ENCODE measurements around the gene TRIM46.
"Not testable (repeated sequence)": the region's sequence is repeated elsewhere in the genome, so short reads cannot be mapped to it uniquely, and the experiment has no call there.

The TRIM46 gene

DNA sequence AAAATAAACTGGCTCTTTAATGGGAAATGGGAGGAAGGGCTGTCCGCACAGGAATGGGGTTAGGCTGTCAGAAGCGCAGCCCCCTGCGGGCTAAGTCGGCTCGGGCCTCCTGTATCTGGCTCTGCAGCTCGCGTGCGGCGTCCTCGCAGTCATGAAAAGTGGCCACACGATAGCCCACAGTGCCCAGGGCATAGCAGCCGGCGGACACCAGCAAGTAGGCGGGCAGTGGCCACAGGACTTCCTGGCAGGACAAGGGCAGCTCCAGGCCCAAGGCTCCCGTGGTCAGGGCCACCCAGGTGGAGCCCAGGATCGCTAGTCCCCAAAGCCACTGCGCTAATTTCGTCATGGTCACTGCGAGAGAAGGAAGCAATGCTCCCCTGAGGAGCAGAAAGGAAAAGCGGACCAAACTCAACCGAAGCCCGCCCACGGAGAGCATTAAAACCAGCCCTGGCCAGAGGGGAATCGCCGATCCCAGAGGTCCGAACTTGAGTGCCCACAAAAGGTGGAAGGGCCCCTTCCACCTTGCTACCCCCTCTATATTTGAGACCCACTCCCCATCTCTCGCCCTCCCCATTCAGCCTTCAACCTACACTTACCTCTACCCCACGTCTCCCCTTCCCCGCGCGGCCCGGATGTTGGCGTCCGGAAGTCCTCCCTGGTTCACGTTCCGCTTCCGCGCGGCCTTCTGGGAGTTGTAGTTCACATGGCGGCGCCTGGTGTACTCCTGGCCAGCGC lies 33.6 kb upstream of the TRIM46 start, which contains the start of gene DPM3:
DPM3 (minus strand) TSS at position 637 of the 735 bp plus-strand sequence; CDS start at position 346, 291 bp downstream.
- DNase-seq: peak; percentile 86

- DNase-seq: no peak
Measured at GRCh38 chr1:155140630-155140953, 33.1 kb upstream of the TRIM46 start.

DNA sequence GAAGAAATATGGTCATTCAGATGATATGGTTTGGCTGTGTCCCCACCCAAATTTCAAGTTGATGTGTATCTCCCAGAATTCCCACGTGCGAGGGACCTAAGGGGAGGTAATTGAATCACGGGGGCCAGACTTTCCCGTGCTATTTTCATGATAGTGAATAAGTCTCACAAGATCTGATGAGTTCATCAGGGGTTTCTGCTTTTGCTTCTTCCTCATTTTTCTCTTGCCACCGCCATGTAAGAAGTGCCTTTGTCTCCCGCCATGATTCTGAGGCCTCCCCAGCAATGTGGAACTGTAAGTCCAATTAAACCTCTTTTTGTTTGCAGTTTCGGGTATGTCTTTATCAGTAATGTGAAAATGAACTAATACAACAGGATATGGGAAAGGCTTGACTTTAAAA lies 31.9 kb upstream of the TRIM46 start:
- DNase-seq: no peak

GRCh38 chr1:155145491-155145890 lies 28.2 kb upstream of the TRIM46 start:
- DNase-seq: no peak

DNA sequence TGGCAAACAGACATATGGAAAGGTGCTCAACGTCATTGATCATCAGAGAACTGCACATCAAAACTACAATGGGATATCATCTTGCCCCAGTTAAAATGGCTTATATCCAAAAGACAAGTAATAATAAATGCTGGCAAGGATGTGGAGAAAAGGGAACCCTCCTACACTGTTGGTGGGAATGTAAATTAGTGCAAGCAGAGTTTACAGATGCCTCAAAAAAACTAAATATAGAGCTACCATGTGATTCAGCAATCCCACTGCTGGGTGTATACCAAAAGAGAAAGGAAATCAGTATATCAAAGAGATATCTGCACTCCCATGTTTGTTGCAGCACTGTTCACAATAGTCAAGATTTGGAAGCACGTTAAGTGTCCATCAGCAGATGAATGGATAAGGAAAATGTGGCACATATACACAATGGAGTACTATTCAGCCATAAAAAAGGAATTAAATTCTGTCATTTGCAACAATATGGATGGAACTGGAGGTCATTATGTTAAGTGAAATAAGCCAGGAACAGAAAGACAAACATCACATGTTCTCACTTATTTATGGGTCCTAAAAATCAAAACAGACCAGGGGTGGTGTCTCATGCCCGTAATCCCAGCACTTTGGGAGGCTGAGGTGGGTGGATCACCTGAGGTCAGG lies 17.5 kb upstream of the TRIM46 start:
- not testable (repeated sequence) for DNase-seq

GRCh38 chr1:155158991-155159390 lies 14.7 kb upstream of the TRIM46 start:
- DNase-seq: no peak

- DNase-seq: no peak
Measured at GRCh38 chr1:155160128-155160527, 13.5 kb upstream of the TRIM46 start.

DNA sequence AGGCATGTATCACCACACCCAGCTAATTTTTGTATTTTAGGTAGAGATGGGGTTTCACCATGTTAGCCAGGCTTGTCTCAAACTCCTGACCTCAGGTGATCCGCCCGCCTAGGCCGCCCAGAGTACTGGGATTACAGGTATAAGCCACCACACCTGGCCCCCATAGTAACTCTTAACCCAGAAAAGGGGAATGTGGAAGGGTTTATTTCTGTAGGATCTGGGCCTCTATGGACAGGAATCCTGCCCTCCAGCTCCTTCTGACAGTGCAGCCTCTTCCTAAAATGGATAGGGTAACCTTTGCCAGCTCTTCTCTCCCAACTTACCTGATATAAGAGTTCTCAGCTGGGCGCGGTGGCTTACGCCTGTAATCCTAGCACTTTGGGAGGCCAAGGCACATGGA lies 11.0 kb upstream of the TRIM46 start:
- not testable (repeated sequence) for DNase-seq

- DNase-seq: not testable (repeated sequence)
Measured at GRCh38 chr1:155163785-155164184, 9.9 kb upstream of the TRIM46 start.

DNA sequence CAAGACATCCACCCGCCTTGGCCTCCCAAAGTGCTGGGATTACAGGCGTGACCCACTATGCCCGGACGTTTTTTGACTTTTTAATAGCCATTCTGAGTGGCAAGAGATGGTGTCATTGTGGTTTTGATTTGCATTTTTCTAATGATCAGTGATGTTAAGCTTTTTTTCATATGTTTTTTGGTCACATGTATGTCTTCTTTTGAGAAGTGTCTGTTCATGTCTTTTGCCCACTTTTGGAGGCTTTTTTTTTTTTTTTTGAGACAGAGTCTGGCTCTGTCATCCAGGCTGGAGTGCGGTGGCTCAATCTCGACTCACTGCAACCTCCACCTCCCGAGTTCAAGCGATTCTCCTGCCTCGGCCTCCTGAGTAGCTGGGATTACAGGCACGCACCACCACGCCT lies 9.0 kb upstream of the TRIM46 start:
- DNase-seq: not testable (repeated sequence)

GRCh38 chr1:155166051-155166470 lies 7.6 kb upstream of the TRIM46 start:
- DNase-seq: no peak

GRCh38 chr1:155166471-155167165 lies 7.0 kb upstream of the TRIM46 start:
- DNase-seq: no peak

DNA sequence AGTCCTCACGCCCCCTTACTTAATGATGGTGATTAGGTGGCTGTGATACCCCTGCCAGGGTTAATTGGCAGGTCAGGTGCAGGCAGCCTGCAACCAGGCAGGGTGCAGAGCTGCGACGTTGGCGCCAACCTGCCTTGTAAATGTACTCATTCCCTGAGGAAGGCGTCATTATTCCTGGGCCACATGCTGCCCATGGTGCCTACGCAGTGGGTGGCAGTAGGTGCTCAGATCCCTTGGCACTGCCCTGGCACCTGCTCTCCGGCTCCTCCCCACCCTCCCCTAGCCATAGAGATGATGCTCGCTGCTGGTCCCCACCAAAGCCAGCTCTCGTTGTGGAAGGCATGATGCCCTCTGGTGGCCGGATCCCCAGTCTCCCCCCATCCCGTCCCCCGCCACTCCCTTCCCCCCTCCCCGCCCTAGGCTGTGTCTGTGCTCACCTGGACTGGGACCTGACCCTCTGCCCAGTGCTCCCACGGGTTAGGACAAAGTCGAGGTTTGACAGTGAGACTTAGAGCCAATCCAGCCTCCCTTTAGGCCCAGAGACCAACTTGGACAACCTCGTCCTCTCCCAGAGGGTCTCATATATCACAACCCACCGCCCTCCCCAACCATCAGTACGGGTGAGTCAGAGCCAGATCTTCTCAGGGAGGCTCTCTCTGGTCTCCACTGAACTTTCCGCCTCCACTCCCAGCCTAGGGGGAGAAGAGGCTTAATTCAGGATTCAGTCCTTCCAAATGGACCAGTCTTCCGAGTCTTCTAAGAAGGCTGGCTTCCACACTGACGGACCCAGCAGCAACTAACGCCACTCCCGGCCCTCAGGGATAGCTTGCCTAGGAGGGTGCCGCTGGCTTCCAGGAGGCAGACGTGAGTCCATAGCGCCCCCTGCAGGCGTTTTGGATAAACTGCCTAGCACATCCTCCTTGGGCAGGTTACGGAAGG lies 6.2 kb upstream of the TRIM46 start:
- peak; percentile 85 for DNase-seq

DNA sequence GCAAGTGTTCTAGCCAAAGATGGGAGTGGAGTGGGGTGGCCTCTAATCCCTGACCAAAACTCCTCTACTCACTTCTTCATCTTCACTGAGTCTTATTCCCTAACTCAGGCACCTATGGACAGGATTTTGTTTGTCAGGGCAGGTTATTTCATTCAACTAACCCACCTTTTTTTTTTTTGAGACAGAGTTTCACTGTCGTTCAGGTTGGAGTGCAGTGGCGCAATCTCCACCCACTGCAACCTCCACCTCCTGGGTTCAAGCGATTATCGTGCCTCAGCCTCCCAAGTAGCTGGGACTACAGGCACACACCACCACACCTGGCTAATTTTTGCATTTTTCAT lies 5.6 kb upstream of the TRIM46 start:
- not testable (repeated sequence) for DNase-seq

- no peak for DNase-seq
Measured at GRCh38 chr1:155168456-155169210, 5.0 kb upstream of the TRIM46 start.

DNA sequence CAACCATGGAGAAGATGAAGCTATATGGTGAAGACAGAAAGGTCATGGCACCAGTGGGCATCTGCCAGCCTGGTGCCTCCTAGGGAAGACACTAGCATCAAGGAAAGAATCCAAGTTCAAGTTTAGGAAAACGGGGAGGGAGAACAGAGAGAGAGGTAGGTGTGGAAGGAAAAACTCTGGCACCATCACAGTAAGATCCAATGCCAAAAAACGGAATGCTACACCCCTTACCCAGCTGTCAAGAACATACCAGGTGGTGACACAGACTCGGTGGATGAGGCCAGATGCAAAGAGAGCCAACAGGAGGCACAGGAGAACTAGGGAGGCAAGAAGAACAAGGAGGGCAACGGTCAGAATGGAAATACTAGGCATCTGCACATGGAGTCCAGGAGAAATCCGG lies 4.1 kb upstream of the TRIM46 start:
- no peak for DNase-seq

DNA sequence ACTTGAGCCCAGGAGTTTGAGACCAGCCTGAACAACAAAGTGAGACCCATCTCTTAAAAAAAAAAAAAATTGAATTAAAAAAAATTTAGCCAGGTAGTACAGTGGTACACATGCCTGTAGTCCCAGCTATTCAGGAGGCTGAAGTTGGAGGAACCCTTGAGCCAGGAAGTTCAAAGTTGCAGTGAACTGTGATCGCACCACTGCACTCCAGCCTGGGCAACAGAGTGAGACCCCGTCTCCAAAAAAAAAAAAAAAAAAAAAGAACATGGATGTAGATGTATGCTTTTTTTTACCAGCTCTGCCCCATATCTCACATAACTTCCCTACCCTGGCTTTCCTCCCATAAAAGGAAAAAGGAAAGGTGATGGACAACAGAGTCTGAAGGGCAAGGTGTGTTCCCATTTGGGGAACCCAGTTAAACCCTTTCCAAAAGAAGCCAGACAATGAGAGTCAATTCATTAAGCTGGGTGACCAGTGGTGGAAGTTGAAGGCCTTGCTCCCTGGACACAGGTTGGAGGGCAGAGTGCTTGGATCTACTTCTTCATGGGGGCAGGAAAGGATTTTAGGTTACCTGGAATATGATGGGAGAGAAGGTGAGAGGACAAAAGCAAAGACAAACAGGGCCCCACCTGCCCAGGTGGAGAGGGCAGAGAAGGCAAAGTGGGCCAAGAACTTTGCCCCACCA lies 3.4 kb upstream of the TRIM46 start:
- no peak for DNase-seq

DNA sequence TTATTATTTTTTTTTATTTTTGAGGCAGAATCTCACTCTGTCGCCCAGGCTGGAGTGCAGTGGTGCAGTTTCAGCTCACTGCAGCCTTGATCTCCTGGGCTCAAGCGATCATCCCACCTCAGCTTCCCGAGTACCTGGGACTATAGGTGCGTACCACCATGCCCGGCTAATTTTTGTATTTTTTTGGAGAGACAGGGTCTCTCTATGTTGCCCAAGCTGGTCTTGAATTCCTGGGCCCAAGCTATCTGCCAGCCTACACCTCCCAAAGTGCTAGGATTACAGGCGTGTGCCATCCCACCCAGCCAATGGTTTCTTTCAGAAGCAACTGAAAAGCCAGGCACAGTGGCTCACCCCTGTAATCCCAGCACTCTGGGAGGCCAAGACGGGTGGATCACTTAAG lies 2.8 kb upstream of the TRIM46 start:
- no peak for DNase-seq

- DNase-seq: no peak
Measured at GRCh38 chr1:155171836-155172731, 1.6 kb upstream of the TRIM46 start.

DNA sequence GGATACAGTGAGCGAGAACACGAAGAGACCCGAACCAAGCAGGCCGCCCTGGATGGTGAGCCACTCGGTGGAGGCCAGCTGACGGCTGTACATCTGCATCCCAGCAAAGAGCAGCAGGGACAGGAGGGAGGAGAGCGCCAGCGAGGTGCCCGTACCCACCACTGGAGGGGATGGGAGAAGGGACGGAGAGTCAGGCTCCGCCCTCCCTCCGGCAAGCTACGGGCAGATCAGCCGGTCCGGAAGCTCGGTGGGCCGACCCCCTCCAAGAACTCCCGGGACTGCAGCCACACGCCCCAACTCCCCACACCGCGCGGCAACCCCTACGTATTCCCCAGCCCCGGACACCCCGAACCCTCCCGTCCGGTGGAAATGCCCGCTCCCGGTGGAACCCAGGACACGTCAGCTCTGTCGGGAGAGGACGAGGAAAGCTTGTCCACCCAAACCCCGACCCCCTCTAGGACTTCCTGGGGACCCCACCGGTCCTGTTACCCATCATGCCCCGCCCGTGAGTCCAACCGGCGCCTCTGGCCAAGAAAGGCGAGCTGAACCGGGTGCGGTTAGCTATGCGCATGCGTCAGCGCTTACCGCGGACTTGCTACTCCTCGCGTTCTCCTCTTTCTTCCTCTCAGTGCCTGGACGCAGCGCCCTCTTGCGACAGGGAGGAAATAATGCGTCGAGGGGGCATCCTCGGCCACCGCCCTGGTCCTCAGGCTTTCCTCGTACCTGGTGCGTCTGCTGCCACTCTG lies 744 bp upstream of the TRIM46 start, which contains the start of gene KRTCAP2:
KRTCAP2 (minus strand) TSS at position 573 of the 746 bp plus-strand sequence; CDS start at position 493, 80 bp downstream.
- peak; percentile 92 for DNase-seq

All from activated T-cell treated with anti-CD3 and anti-CD28 coated beads, Interleukin-2, amount 50 U/mL, for 1 hour (primary cell).